Endometrial microvascular endothelial cells (primary cell): ENCODE data around the gene PLAGL1. TPM values are rescaled to one million over a fixed set of nuclear protein-coding genes. Genes with fewer than 3 reads are reported as not detected.

Source experiments
- in situ Hi-C: cut with HindIII; loops from 2 replicates; pipeline ENCODE4 v1.10.0; 2017; ENCODE audit warnings: low sequenced_read_pairs, low pct_unique_long_range_greater_than_20kb; ENCODE audit errors: inconsistent ontology term
- total RNA-seq: library from RNA; depleted of rRNA; stranded (reverse); fragments of >200 nt; gene quantifications from one replicate; pipeline ENCODE4 v1.2.3, GENCODE V29; 2015; ENCODE audit errors: inconsistent ontology term

The PLAGL1 gene
- total RNA-seq, 1 donor from 2014 or later = 23.8 TPM

- in situ Hi-C loops = no loop called here
Measured at GRCh38 chr6:143900358-143900757, 107.7 kb downstream of the PLAGL1 start.

DNA sequence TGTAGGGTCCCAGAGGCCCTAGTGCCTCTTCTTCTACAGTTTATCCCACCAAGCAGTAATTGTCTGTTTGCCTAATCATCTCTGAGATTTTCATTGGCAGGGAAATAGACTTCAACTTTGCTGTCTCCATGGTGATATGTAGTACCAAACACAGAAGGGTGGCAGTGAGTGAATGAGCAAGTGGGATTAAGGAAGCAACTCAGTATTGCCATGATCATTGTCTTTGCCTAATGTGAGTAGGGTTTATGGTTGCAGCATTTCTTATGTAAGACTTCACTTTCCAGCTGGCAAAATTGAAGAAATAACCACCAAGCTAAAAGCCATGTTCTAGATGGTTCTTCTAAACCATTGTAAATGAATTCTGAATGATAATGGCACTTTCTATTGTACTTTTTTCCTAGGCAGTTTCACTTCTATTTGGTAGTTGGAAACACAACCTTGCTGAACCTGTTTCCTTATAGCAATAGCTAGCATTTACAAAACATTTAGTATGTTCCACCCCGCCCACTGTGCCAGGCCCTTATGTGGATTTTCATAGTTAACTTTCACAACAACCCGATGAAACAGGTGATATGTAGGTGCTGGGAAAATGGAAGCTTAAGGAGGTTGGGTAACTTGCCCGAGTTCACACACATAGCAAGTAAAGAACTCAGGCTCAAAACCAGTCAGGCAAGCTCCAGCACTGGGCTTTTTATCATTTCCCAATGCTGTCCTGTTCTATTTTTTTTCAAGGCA lies 111.8 kb downstream of the PLAGL1 start:
- in situ Hi-C loops = no loop called here

DNA sequence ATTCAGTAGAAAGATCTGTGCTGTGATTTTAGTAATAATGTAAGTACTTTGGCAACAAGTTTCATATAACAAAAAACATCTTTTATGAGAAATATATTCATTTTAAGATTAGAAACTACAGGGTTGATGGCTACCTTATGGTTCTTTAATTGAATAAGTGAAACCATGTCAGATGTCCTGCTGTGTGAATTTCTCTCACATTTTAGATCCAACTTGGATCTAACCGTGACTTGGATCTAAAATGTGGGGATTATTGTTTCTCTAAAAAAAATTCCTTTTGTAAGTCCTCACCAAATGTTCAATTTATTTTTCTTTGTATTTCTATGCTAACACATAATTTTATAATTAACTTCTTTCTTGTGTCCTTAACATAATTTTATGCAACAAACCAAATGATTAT lies 113.4 kb downstream of the PLAGL1 start:
- in situ Hi-C loops = no loop called here

Other genes starting within 250 kb of the PLAGL1 start
- 23.5 TPM for gene LTV1, start 164.9 kb downstream of the PLAGL1 start, total RNA-seq
- gene ZC2HC1B, start 143.8 kb downstream of the PLAGL1 start, total RNA-seq = not detected
- 313 TPM for gene SF3B5, start 87.3 kb upstream of the PLAGL1 start, total RNA-seq
- gene STX11, start 142.3 kb upstream of the PLAGL1 start, total RNA-seq = 14.0 TPM